GM12875 (cell line): ENCODE data around the gene MARVELD2.
"Not testable (repeated sequence)": the region's sequence is repeated elsewhere in the genome, so short reads cannot be mapped to it uniquely, and the experiment has no call there.

Experiments used
- H3K4me3 ChIP-seq: one replicate; pipeline ENCODE4 v1.5.1; 2011; ENCODE audit warnings: low read depth, low read length, control low read depth
- CTCF ChIP-seq: IDR thresholded peaks from 2 replicates; pipeline ENCODE4 v1.5.1; 2011; ENCODE audit warnings: low read depth, mild to moderate bottlenecking, control low read depth, inconsistent platforms, low read length, moderate library complexity, borderline replicate concordance; ENCODE audit not compliant: insufficient read depth

MARVELD2 gene

GRCh38 chr5:69477170-69477569 is 62.3 kb downstream of the MARVELD2 start:
- no peak overlapping the region for H3K4me3 ChIP-seq
- TF ChIP-seq CTCF = no peak

GRCh38 chr5:69478296-69478695 is 63.4 kb downstream of the MARVELD2 start:
- not testable (repeated sequence) for H3K4me3 ChIP-seq

- no peak for TF ChIP-seq CTCF
- no peak overlapping the region for H3K4me3 ChIP-seq
Measured at GRCh38 chr5:69484891-69485290, 70.0 kb downstream of the MARVELD2 start.

GRCh38 chr5:69485471-69485870 is 70.6 kb downstream of the MARVELD2 start:
- no peak for TF ChIP-seq CTCF
- no peak overlapping the region for H3K4me3 ChIP-seq

GRCh38 chr5:69489246-69489645 is 74.3 kb downstream of the MARVELD2 start:
- no peak overlapping the region for H3K4me3 ChIP-seq
- no peak for TF ChIP-seq CTCF

GRCh38 chr5:69491027-69491426 is 76.1 kb downstream of the MARVELD2 start:
- no peak overlapping the region for H3K4me3 ChIP-seq
- TF ChIP-seq CTCF = no peak

GRCh38 chr5:69491838-69492390 is 77.0 kb downstream of the MARVELD2 start:
- peak overlapping the region; percentile 86 for H3K4me3 ChIP-seq
- 0 out of 2 replicates have a peak, but pooled peaks have one; percentile 0 for TF ChIP-seq CTCF
